KBM-7 (cell line): ENCODE results near the gene ABHD10.

Experiments
- DNase-seq: peaks from one replicate; pipeline ENCODE4 v3.0.0-alpha.2; 2015
- in situ Hi-C: fragments of 300-500 bp; cut with MboI; formaldehyde crosslinking; loops from 2 replicates; pipeline ENCODE4 v1.14.3; 2020; ENCODE audit warnings: low sequenced_read_pairs, low pct_unique_long_range_greater_than_20kb, mixed read lengths

ABHD10 gene

DNA sequence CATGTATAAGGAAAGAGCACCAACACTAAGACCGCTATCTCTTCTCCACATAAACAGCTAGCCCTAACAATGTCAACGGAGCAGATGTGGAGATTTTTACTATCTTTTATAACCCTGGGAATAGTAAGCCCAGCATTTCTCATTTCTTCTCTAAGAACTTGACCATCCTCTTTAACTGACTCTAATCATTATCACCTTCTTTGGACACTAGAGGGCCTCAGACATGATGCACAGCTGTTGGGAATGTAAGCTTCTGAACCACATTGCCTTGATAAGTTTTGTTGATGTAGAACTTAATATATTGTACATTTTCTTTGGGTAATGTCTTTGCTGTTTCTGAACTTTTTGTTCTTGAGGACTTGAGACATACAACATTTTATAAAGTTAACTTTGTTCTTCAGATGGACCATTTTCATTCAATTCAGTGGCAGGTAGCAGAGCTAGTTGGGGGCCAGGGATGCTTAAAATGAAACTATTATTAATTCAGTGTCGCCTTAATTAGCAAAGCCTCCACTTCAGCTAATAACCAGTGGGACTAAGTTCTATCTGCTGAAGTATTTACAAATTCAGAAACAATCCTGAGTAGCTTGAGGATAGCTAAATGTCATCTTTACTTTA is 10.3 kb downstream of the ABHD10 start:
- peak; percentile 48 for DNase-seq
- in situ Hi-C loops, result no loop called here

- in situ Hi-C loops, result no loop called here
- no peak for DNase-seq
These were observed 14.2 kb downstream of the ABHD10 start for GRCh38 chr3:111993038-111993437.

DNA sequence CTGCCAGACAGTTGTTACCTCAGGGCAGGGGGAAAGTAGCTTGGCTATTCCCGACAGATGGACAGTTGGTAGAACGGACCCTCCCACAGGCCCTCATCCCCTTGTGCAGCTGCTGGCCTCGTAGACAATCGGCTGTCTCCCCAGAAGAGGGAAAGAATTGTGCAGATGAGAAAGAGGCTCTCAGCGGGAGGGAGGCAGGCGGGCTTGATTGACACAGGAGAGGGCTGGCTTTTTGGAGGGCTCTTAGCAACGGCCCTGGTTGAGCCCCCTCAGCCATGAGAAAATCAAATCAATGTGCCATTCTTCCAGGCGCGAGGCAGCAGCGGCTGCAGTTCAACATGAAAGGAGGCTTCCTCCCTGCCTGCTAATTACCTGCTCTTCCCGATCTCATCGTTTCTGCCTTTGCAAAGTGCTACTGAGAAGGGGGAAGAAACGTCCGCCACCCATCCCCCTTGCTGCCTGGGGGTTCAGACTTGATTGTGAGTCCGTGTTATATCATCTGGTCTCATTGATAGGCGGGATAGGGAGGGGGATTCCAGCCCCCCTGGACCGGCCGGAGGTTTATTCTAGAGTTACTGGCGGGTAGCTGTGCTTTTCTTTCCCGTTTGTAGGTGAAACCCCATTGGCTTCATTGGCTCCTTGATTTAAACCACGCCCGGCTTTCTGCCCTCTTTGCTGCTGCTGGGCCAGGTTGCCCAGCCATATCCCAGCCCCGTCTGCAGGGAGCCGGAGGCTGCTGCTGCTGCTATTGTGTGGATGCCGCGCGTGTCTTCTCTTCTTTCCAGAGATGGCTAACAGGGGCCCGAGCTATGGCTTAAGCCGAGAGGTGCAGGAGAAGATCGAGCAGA is 20.0 kb downstream of the ABHD10 start, which contains the start of gene TAGLN3:
Gene TAGLN3, plus strand, starts transcription at position 287 of the 848 bp plus-strand sequence. Its CDS starts 501 bp downstream, at position 788.
- in situ Hi-C loops, result no loop called here
- no peak for DNase-seq

- in situ Hi-C loops, result no loop called here
- no peak for DNase-seq
These were observed 20.9 kb downstream of the ABHD10 start for GRCh38 chr3:111999484-112000324.

- DNase-seq, result no peak
- in situ Hi-C loops, result no loop called here
These were observed 21.5 kb downstream of the ABHD10 start for GRCh38 chr3:112000367-112000771.

- DNase-seq, result no peak
- in situ Hi-C loops, result no loop called here
These were observed 22.1 kb downstream of the ABHD10 start for GRCh38 chr3:112000966-112001365.

DNA sequence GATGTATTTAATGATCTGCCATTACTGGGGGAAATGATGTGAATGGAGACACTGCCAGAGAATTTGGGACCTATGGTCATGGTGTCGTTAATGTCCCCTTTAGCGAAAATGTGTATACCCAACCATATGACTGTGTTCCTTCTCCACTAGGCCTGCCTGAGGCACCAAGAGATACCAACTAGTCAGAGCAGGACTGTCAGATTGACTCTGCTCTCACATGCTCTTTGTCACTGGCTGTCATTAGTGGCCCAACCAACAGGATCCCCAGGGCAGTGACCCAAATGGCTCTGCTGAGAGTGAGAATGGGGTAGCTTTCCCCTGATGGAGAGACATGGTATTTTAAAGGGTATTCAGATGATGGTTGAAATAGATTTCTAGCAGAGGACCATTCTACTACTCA is 22.7 kb downstream of the ABHD10 start:
- DNase-seq, result no peak

GRCh38 chr3:112002096-112002971 is 23.5 kb downstream of the ABHD10 start:
- DNase-seq, result no peak
- in situ Hi-C loops, result no loop called here

More for the DNA sequence above, 22.7 kb downstream of the ABHD10 start:
- in situ Hi-C loops, result no loop called here

DNA sequence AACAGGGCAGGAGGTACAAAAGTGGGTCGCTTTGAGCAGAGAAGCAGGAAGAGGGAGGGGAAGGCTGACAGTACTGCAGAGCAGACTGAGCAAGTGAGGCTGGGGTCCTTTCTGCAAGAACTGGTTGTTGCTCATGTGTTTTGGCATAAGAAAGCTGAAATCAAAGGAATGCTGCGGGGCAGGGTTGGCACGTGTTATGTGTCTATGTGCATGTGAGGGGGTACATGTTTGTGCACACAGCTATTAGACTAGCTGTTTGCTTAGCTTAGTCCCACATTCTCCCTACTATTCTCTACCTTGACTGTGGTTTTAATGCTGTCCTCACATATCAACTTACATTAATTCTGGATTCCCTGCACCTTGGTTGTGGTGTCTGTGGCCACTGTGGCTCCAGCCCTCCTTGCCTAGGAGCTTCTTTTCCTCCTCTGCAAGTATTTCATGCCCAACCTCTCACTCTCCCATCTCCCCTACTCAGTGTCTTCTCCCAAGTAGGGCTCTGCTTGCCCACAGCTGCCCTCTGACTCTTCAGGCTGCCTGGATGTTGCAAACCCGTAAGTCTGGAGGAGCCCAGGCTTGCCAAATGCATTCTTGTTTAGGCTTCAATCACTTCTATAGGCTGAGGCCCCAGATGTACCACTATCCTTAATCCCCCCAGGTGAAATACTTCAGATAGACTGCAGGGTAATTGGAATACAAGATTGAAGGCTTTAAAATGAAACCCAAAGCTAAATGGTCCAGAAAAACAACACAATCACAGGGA is 24.7 kb downstream of the ABHD10 start:
- in situ Hi-C loops, result no loop called here
- DNase-seq, result no peak

DNA sequence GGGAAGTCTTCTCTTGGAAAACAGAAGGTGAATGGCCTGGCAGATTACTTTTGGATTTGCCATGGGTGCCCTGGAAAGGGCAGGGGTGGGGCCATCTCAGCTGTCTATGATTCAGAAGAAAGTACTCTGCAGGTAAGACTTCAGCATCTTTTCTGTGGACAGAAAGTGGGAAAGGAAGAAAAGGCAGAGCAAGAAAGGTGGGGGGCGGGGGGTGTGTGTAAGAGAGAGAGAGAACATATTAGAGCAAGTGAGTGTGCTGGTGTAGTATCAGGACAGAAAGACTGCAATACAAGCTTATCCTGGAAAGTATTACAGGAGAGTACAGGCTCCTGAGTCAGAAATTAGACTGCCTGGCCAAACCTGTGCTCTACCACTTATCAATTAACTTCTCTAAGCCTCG is 25.4 kb downstream of the ABHD10 start:
- no peak for DNase-seq
- in situ Hi-C loops, result no loop called here

- in situ Hi-C loops, result no loop called here
- no peak for DNase-seq
These were observed 25.8 kb downstream of the ABHD10 start for GRCh38 chr3:112004669-112005068.

- in situ Hi-C loops, result no loop called here
- DNase-seq, result no peak
These were observed 26.4 kb downstream of the ABHD10 start for GRCh38 chr3:112005091-112005672.

DNA sequence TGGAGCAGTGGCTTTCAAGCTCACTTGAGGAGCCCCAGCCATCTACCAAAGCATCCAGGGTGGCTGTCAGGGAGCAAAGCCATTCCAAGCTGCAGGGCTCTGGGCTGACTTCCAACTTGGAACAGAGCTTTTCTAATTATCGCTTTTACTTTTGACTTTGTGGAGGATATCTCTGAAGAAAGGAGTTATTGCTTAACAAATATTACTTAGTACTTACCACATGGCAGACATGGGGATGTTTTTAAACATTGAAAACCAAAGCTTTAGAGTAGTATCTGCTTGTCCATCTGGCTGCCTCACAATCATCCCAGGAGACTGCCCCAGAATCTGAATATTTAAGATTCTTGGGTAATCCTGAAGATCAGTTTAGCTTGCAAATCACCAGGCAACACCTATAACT is 28.8 kb downstream of the ABHD10 start:
- in situ Hi-C loops, result no loop called here
- DNase-seq, result no peak

DNA sequence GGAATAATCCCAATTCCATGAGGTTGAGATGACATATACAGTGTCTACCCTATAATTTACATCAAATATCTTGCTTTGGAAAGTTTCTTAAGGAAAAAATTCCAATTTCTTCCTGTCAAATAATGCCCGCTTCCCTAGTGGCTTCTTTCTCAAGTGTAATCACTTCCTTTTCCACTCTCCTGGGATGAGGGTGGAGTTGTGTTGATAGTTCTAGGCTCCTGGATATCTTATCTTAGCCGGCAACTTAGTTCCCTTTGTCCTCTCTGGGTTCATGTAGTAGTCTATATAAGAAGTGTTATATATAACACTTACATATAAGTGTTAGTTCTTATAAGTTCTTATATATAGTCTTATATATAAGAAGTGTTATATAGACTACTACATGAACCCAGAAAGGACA is 30.8 kb downstream of the ABHD10 start:
- in situ Hi-C loops, result no loop called here

DNA sequence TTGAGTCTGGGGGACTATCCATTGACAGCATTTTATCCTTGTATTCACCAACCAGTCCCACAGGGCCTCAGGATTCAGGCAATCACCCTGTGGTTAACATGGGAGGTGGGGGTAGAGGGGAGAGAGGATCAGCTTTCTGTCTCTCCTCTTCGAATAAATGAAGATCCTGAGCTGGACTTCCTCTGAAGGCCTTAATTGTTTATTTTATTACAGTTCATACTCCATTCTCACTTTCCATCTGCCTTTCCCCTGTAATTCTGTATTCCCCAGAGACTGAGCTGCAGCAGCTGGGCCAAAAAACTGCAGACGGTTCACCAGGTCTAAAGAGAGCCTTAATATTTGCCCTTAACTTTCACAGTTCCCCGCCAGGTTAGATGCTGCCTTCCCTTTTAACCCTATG is 31.8 kb downstream of the ABHD10 start:
- in situ Hi-C loops, result no loop called here
- DNase-seq, result no peak

More for the DNA sequence above, 30.8 kb downstream of the ABHD10 start:
- DNase-seq, result no peak

DNA sequence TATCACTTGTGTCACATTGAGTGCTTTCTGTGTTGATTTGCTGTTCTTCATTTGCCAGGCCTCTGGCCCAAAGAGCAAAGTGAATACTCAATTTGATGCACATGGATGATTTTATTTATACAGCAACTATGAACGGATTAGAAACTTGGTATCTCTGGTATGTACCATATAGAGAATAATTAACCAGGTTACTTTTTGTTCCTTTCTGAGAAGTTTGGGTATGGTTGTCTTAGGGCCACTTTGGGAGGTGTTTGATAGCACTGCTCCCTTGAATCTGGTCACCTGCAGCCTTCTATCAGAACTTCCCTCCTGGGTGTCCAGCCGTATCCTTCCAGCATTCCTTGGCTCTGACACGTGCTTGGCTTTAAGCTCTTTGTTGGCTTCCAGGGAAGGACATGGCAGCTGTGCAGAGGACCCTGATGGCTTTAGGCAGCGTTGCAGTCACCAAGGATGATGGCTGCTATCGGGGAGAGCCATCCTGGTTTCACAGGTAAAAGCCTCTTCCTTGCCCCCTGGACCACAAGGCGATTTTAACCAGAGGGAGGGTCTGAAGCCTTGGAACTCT is 32.6 kb downstream of the ABHD10 start:
- in situ Hi-C loops, result no loop called here
- DNase-seq, result no peak

DNA sequence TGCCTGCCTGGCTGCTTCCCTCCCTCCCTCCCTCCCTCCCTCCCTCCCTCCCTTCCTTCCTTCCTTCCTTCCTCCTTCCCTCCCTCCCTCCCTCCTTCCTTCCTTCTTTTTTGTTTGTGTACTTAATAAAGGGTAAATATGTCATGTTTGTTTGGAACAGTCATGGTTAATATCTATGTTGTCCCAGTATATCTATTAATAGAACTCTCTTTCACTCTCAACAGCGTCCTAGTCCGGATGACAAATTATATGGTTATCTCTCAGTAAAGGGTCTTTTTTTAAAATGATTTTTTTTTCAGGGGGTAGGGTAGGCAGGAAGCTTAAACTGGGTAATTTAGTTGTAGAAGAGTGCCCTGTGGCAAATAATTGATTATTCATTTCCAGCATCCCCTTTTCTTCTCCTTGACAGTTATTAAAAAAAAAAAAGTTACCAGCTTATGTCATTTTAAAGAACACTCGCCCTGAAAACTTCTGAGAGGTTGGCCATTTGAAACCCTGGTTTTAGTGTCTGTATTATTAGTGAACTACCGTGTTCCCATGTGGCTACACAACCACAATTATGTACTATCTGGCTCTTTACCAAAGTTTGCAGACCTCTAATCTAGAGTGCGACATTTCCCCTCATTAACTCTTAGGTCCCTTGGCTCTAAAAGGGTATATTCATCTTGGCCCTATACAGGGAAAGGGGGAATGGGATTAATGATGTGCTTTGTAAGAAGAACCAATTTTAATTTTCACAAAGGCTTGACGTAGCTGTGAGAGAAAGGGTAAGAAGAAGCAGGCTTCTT is 33.6 kb downstream of the ABHD10 start:
- in situ Hi-C loops, result no loop called here
- no peak for DNase-seq
